ENCODE results near the gene SH2D3C.

Gene SH2D3C, protein sequence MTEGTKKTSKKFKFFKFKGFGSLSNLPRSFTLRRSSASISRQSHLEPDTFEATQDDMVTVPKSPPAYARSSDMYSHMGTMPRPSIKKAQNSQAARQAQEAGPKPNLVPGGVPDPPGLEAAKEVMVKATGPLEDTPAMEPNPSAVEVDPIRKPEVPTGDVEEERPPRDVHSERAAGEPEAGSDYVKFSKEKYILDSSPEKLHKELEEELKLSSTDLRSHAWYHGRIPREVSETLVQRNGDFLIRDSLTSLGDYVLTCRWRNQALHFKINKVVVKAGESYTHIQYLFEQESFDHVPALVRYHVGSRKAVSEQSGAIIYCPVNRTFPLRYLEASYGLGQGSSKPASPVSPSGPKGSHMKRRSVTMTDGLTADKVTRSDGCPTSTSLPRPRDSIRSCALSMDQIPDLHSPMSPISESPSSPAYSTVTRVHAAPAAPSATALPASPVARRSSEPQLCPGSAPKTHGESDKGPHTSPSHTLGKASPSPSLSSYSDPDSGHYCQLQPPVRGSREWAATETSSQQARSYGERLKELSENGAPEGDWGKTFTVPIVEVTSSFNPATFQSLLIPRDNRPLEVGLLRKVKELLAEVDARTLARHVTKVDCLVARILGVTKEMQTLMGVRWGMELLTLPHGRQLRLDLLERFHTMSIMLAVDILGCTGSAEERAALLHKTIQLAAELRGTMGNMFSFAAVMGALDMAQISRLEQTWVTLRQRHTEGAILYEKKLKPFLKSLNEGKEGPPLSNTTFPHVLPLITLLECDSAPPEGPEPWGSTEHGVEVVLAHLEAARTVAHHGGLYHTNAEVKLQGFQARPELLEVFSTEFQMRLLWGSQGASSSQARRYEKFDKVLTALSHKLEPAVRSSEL

DNA sequence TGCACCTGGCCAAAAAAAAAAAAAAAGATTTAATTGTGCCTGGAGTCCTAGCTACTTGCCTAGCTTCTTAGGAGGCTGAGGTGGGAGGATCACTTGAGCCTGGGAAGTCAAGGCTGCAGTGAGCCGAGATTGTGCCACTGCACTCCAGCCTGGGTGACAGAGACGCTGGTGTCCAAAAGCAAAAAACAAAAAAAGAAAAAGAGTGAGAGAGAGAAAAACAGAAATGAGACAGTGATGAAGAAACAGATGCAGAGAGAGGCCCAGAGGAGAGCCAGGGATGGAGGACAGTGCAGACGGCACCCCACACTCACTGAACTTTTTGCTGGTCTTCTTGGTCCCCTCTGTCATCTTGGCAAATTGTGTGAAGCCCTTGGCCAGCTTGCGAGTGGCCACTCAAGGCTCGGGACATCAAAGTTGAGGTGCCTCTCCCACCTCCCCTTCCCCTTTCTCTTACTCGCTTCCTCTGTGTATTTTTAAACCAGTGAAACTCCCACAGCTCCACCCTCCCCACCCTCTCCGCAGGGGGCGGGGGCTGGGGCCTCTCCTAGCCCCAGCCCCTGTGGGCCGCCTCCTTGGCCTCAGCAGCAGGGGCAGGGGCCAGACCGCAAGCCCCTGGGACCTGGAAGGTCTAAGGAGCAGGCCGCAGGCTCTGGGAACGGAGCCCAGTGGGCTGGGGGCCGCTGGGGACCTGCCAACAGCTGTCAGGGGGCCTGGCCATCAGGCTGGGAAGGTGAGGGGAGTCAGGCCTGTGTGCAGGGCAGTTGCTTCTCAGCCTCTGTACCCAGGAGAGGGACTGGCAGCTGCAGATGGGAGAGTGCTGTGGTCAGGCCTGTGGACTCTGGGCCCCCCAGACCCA, at the start of gene SH2D3C:
SH2D3C (minus strand) TSS at position 387 of the 856 bp plus-strand sequence; CDS start at position 348, 39 bp downstream.
- no peak for DNase-seq

DNA sequence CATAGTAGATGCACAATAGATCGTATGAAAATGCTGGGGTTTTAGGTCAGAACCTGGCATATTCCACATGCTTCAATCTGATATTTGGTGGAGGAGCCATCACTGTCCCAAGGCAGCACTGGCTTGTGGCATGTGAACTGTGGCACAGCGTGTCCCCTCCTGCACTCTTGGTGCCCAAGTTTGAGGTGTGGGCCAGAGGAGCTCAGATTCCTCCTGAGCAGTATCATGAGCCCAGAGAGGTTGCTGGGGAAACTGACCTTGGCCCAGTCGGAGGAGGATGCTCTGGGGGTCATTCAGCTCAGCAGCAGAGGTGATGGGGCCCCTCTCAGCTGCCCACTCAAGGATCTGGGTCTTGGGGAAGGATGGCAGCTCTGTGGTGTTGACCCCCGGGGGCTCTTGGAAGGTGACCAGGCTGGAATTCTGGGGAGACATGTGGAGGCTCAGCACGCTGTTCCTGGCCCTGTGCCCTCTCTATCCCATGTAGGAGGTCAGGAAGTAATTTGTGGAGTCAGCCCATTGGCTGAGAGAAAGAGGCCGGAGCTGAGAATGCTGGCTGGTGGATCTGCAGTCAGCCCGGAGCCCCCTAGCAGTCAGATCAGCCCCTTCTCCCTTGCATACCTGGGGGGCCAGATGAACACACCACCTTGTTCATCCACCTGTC, 47.9 kb upstream of the SH2D3C start:
- no peak for DNase-seq

DNA sequence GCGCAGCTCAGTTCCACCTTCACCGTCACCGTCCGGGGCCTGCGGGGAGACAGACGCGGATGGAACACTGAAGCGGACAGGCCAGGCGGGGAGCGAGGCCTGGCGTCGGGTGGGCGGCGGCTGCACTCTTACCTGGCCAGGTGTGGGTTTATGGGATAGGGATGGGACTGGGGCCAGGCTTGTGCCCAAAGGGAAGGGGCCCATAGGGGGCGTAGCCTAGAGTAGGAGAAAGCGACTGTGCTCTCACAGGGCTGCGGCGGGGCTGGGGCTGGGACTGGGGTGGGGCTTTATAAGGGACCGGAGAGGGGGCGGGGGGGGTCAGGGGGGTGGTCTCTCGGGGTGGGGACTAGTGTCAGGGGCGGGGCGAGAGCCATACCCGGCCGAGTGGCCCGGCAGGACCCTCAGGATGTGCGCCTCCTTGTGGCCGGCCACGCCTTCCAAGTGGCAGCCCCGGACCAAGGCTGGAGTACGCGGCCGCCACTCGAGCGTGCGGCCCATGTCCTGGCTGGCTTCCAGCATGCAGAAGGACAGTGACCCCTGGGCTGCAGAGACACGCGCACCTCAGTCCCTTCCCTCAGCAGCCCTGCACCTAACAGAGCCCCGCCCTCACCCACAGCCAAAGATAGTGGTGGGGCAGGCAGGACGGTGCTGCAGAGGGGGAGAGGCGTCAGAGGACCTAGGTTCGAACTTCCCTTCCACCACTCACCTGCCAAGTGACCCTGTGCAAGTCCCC, 47.0 kb upstream of the SH2D3C start:
- DNase-seq: peak in 1 of 2 experiments; percentile 48

DNA sequence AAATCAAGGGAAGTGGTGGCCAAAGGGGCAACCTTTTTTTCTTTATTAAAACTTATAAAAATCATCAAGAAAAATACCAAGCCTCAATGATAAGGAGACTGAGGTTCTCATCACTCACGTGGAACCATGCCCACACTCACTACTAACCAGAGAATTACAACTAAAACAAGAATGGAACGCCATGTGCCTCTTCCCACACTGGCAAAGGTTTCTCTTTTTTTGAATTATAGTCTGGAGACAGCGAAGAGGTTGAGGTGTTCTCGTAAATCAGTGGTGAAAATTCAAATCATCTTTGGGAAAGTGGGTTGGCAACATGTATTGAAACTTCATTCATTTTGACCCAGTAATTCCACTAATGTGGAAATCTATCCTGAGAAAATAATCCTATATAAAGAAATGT, 43.6 kb upstream of the SH2D3C start:
- no peak for DNase-seq

DNA sequence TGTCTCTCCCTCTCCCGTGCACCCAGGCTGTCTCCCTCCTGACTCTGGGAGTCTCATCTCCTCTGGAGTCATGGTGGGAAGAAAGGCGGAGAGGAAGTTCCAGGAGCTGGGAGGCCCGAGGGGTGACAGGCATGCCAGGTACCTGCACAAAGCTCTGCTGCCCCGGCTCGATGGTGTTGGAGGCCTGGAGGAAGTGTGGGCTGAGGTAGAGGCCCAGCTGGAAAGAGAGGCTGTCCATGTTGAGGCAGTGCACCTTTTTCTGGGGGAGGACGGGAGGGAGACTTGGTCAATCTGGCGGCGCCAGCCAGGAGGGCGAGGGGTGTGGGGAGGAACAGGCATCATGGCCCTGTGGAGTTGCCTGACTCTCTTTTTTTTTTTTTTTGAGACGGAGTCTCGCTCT, 40.1 kb upstream of the SH2D3C start:
- DNase-seq: no peak

DNA sequence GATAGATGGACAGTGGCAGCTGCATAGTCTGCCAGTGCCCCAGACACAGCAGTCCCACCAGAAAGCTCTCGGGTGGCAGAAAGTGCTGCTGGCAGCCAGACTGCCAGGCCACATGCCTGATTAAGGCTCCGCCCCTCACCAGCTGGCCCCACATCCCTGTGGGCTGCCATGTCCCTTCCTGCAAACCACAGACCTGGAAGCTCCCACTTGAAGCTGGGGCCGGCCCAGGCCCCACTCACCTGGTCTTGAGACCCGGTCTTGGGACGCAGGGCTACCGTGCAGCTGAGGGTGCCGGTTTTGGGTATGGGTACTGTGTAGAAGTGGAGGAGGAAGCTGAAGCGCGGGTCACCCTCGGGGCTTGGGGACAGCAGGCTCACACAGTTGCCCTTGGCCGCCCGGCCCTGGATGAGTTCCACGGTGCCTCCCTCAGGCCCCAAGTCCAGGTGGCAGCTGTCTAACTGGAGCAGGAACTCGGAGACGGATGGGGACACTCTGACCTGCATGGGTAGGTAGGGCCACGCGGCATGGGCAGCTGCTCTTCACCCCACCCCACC, 39.5 kb upstream of the SH2D3C start:
- peak; percentile 75 to 94 for DNase-seq

DNA sequence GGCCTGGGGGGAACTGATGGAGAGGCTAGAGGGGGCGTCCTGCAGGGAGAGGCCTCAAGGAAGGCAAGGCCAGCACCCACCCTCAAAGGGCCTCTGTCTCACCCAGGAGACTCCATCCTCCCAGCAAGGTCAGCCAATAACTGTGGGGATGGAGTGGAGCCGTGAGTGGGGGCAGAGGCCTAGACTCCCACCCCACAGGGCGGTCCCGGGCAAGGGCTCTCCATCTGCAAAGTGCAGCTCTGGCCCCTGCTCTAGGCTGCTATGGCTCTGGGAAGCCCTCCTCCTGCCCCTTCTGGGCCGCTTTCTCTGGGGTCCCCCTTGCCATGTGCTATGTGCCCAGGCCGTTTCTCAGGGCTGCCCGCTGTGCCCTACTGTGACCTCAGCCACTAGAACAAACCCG, 38.3 kb upstream of the SH2D3C start:
- no peak for DNase-seq

DNA sequence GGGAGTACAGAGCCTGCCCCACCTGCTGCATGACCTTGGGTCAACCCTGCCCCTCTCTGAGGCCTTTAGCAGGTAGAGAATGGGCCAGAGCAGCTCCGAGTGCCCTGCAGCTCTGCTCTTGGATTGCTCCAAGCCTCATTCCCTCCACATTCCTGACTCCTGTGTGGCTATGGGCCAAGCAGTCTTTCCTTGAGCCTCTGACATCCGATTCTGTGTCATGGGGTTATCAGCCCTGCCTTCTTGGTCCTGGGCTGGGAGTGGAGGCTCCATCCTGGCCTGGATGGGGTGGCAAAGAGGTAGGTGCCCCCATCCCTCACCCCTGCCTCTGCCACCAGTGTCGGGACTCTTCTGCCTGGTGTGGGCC, 37.9 kb upstream of the SH2D3C start:
- DNase-seq: no peak

DNA sequence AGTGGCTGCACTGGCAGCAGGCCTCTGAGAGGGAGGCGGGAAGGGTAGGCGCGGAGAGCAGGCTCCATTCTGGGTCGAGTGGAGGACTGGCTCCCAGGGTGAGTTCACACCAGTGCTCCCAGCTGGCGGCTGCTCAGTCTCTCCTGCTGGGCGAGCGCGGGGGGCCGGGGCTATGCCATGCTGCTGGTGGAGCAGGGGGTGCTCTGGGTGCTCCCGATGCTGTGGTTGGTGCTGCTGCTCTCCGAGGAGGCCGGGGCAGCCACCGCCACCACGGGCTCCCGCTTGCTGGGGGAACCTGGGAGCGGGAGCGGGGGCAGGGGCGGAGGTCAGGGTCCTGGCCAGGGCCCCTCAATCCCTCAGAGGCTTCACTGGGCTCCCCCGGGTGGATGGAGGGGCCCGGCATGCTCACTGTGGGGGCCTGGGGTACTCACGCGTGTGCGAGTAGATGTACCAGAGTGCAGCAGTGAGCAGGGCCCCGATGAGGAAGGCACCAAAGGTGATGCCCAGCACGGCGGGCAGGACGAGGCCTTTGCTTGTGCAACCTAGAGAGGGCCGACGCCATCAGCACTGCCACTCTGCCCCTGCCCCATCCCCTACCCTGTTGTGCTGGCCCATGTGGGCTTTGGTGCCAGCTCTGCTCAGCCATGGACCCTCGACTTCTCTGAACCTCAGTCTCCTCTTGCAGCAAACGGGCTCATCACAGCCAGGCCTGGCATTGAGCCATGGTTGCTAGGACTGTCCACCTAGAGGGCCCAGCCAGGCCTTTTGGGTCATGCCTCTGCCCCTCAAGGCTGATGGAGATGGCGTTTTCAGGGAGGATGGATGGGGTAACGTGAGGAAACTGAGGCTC, 37.3 kb upstream of the SH2D3C start:
- no peak for DNase-seq

DNA sequence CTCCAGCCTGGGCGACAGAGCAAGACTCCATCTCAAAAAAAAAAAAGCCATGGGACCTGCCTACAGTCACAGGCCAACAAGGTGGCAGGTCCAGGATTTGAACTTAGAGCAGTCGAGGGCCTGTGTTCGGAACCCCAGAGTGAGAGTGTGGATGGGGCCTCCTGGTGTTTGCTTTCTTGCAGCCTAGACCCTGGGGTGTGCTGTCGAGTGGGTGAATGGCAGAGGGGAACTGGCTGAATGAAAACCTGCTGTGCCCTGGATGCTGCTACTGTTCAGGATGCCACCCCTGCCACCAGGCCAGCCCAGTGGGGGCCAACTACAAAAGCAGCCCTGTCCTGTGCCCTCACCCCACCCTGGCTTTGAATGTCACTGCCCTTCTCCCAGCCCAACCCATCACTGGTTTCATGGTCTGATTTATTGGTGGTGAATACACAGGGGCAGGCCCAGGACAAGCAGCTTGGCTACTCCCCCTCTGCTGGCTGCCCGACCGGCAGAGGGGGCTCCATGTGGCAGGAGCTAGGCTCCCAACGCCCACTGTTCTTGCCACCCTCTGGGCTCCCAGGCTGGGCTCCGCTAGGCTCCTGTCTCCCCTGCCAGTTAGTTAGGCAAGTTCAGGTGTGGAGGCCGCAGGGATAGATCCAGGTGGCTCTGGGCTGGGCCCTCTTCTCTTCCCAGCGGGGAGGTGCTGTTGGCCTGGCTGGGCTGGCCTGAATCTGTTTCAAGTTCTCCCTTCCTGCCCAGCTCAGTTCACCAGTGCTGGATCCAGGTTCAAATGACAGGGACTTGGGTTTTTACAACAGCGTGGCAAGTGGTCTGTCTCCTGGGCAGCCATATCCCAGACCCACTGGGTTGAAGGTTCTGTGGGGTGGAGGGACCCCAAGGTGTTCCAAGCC, 36.4 kb upstream of the SH2D3C start:
- DNase-seq: no peak

DNA sequence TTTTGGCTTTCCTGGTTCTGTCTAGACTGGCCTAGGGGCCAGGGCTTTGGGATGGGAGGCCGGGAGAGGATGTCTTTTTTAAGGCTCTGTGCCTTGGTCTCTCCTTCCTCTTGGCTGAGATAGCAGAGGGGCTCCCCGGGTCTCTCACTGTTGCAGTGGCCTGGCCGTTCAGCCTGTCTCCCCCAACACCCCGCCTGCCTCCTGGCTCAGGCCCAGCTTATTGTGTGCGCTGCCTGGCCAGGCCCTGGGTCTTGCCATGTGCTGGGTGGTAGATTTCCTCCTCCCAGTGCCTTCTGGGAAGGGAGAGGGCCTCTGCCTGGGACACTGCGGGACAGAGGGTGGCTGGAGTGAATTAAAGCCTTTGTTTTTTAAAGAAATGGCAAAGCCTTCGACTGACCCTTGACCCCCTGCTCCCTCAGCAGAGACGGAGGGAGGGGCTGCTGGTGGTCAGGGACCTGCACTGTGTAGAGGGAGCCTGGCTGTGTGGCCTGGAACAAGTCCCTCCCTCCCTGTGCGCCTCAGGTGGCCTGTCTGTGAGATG, 35.3 kb upstream of the SH2D3C start:
- no peak for DNase-seq

DNA sequence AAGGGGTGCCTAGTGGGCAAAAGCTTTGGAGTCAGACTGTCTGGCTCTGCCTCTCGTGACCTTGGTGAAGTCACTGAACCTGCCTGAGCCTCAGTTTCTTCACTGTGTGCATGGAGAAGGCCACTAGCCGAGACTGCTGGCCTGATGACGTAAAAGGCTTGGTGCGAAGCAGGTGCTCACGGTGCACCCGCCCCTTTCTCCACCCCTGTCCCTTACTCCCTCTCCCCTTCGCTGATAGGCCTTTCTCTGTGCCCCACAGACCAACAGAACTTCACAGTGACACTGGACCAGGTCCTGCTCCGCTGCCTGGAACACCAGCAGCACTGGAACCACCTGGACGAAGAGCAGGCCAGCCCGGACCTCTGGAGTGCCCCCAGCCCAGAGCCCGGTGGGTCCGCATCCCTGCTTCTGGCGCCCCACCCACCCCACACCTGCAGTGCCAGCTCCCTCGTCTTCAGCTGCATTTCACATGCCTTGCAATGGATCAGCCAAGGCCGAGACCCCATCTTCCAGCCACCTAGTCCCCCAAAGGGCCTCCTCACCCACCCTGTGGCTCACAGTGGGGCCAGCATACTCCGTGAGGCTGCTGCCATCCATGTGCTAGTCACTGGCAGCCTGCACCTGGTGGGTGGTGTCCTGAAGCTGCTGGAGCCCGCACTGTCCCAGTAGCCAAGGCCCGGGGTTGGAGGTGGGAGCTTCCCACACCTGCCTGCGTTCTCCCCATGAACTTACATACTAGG, 34.6 kb upstream of the SH2D3C start:
- DNase-seq: no peak

DNA sequence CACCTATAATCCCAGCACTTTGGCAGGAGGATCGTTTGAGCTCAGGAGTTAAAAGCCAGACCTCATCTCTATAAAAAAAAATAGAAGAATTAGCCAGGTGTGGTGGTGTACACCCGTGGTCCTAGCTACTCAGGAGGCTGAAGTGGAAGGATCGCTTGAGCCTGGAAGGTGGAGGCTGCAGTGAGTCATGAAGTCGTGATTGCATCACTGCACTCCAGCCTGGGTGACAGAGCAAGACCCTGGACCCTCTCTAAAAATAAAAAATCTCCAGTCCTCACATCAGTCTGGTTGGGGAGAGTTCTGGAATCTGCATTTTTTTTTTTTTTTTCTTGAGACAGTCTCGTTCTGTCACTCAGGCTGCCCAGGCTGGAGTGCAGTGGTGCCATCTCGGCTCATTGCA, 33.5 kb upstream of the SH2D3C start:
- no peak for DNase-seq

DNA sequence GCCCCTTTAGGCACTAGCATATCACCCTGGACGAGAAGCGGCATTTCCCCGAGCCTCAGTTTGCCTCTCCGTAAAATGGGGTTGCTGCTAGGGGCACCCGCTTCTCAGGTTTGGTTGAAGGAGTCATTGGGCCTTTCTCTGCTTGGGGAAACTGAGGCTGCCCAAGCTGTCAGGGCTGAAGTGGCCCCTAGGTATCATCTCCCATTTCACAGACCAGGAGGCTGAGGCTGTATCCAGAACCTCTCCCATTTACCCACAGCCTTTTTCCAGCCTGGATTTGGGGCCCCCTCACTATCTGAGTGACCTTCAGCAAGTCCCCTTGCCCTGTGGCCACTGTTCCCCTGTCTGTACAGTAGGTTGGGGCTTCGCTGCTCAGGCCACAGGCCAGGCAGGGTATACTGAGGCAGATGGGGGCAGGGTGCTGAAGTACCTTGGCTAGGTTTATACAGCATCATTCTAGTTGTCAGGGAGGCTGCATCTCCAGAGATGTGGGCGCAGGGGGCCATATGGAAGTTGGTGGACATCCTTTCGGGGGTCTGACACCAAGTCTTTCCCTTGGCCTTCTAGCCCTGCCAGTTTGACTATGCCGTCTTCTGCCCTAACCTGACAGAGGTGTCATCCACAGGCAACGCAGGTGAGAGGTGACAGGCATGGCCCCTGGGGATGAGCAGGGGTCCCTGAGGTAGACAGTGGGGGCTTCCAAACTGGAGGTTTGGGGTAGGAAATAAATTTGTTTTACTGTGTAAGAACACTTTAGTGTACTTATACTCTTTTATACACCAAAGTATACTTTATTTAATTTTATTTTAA, 32.1 kb upstream of the SH2D3C start:
- no peak for DNase-seq

DNA sequence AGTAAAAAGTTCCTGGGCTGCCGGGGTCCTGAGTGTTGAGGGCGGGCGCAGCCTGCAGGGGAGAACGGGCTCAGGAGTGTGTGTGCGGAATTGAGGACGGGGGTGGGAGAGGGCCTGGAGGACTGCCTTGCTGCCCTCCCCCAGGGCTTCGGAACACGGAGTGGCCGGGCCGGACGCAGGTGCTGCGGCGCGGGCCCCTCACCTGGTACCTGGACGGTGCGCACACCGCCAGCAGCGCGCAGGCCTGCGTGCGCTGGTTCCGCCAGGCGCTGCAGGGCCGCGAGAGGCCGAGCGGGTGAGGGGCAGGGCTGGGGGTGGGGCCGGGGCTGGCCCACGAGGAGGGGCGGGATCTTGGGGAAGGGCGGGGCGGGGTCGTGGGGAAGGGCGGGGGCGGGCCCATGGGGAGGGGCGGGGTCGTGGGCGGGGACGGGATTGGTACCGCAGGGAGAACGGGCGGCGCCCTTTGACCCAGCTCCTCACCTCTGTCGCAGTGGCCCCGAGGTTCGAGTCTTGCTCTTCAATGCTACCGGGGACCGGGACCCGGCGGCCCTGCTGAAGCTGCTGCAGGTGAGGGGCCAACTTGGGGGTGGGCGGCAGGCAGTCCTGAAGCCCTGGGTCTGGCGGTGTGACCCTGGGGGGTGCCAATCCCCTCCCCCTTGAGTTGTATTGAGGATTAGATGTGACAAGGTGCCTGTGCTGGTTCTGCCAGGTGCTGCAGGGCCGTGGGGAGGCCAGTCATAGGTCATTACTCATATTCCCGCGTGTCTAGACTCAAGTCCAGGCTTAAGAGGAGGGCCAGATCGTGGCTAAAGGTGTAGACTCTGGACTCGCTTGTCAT, 31.3 kb upstream of the SH2D3C start:
- DNase-seq: no peak

DNA sequence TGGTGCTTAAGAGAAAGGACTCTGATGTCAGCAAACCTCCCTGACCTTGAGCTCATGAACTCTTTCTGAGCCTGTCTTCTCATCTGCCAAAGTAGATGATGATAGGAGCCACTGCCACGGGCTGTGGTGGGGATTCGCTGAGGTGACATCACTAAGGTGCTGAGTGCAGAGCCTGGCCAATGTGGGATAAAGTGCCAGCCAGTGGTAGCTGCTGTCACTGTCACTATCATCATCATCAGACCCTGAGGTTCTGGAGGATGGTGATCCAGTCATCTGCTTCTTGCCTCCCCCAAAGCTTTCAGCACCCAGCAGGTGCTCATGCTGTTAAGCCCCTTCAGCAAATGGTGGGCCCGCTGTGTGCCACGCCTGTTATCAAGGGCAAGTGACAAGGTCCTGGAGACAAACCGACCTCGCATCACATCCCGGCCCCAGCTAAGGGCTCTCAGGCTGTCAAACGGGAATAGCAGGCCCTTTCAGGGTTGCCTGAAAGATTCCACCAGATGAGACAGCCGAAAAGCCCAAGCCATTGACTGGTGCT, 30.6 kb upstream of the SH2D3C start:
- DNase-seq: no peak

Data from NCI-H524 (cell line).